Mucosa of descending colon (tissue), 3 donors: Measurements from ENCODE around the gene CHKB. TPM values are rescaled to one million over a fixed set of nuclear protein-coding genes. Genes with fewer than 3 reads are reported as not detected.
"Not testable (repeated sequence)": the region's sequence is repeated elsewhere in the genome, so short reads cannot be mapped to it uniquely, and the experiment has no call there.

Experiments used
- ATAC-seq: fragments of 200-7000 bp; cut with Tn5 transposase; one replicate; pipeline ENCODE4 v1.9.1; 2020; ENCODE audit warnings: mild to moderate bottlenecking, moderate library complexity
- DNase-seq, 3 donors: peaks; one replicate each; pipeline ENCODE4 v3.0.0-alpha.2; 2020
- H3K36me3 ChIP-seq: fragments of 200-600 bp; one replicate; pipeline ENCODE4 v1.8.0; 2021; ENCODE audit warnings: low read depth, mild to moderate bottlenecking
- H3K4me1 ChIP-seq: fragments of 200-600 bp; one replicate; pipeline ENCODE4 v1.8.0; 2021; ENCODE audit warnings: low read depth, mild to moderate bottlenecking
- H3K4me3 ChIP-seq: fragments of 200-600 bp; one replicate; pipeline ENCODE4 v1.8.0; 2021; ENCODE audit warnings: mild to moderate bottlenecking
- H3K9me3 ChIP-seq: fragments of 200-600 bp; one replicate; pipeline ENCODE4 v1.8.0; 2021; ENCODE audit warnings: mild to moderate bottlenecking
- CTCF ChIP-seq: fragments of 200-600 bp; IDR thresholded peaks from one replicate; pipeline ENCODE4 v1.8.0; 2022; ENCODE audit warnings: antibody characterized with exemption, mild to moderate bottlenecking
- intact Hi-C, 2 donors: fragments of 100-400 bp; cut with DNase I in 1 of 2; cut with micrococcal nuclease in 1 of 2; formaldehyde crosslinking; loops; one replicate each; pipeline versions ENCODE4 v1.11.0 to v1.11.1; 2022; cut with DNase I, micrococcal nuclease
- total RNA-seq, 3 donors: library from RNA; stranded (reverse); fragmentation: NEBNext Ultra II Directional in 2 of 3; extraction: Animal tissue kit (Norgen Biotek cat#: 25700) in 2 of 3; gene quantifications; one replicate each; pipeline versions ENCODE4 v1.2.1 to v1.2.4, GENCODE V29; 2021 to 2023
- donor health status: DM: no; HTN: no; CAD: no; lungs with moderate emphysema.
- donor health status: DM: no; HTN: no; CAD: no.
- donor health status: DM: no; HTN: yes; CAD: no.

The CHKB gene
- total RNA-seq, 3 donors from 2014 or later = 79.9 to 95.0 (median 80.9) TPM

GRCh38 chr22:50537765-50538164 lies 44.9 kb downstream of the CHKB start:
- DNase-seq = peak in 2 of 3 donors; percentile 21 to 35
- TF ChIP-seq CTCF = no peak
- peaks cover 21% of the 10 kb centered on the region for H3K4me1 ChIP-seq
- H3K9me3 ChIP-seq = no peaks in the 10 kb centered on the region
- no peak overlapping the region for H3K4me3 ChIP-seq
- intact Hi-C loops = no loop called here
- no peaks in the 10 kb centered on the region for H3K36me3 ChIP-seq
- no peak for ATAC-seq

- Histone ChIP-seq H3K4me1 (peaks cover 21% of the 10 kb centered on the region), H3K4me3 (no peak overlapping the region), H3K36me3 (no peaks in the 10 kb centered on the region), H3K9me3 (no peaks in the 10 kb centered on the region)
- intact Hi-C loops = no loop called here
- no peak for DNase-seq
- TF ChIP-seq CTCF = no peak
- no peak for ATAC-seq
Measured at GRCh38 chr22:50536226-50536625, 46.4 kb downstream of the CHKB start.

- Histone ChIP-seq H3K9me3 (no peaks in the 10 kb centered on the region), H3K4me3 (no peak overlapping the region), H3K4me1 (peaks cover 29% of the 10 kb centered on the region), H3K36me3 (no peaks in the 10 kb centered on the region)
- DNase-seq = peak in 1 of 3 donors; percentile 15
- ATAC-seq = no peak
- intact Hi-C loops = no loop called here
- no peak for TF ChIP-seq CTCF
Measured at GRCh38 chr22:50535113-50535512, 47.5 kb downstream of the CHKB start.

- intact Hi-C loops, H3K4me3 ChIP-seq, H3K9me3 ChIP-seq, H3K36me3 ChIP-seq, ATAC-seq: not testable (repeated sequence)
- peaks cover 25% of the 10 kb centered on the region for H3K4me1 ChIP-seq
- peak in 2 of 3 donors; percentile 41 to 62 for DNase-seq
Measured at GRCh38 chr22:50533856-50534711, 48.6 kb downstream of the CHKB start.

GRCh38 chr22:50532824-50533796 lies 49.5 kb downstream of the CHKB start:
- ATAC-seq = no peak
- peak in 1 of 3 donors; percentile 25 for DNase-seq
- peaks cover 22% of the 10 kb centered on the region for H3K4me1 ChIP-seq
- H3K9me3 ChIP-seq = no peaks in the 10 kb centered on the region
- intact Hi-C loops = no loop called here
- H3K4me3 ChIP-seq = no peak overlapping the region
- TF ChIP-seq CTCF = no peak
- H3K36me3 ChIP-seq = no peaks in the 10 kb centered on the region
